Nephron (organoid): Measurements from ENCODE around the gene CHN2.

Experiments
- H3K27ac Mint-ChIP-seq, 3 experiments: 2 replicates each; pipeline ENCODE4 v1.8.0; 2020; ENCODE audit warnings: mixed read lengths in 3 of 3, mild to moderate bottlenecking in 2 of 3, moderate library complexity in 1 of 3
- H3K27me3 Mint-ChIP-seq: 2 replicates; pipeline ENCODE4 v1.8.0; 2021; ENCODE audit warnings: low read depth, mild to moderate bottlenecking, moderate library complexity, mixed read lengths
- H3K36me3 Mint-ChIP-seq: 2 replicates; pipeline ENCODE4 v1.8.0; 2020; ENCODE audit warnings: low read depth, mixed read lengths
- H3K4me1 Mint-ChIP-seq: 2 replicates; pipeline ENCODE4 v1.8.0; 2020; ENCODE audit warnings: mixed read lengths
- H3K4me3 Mint-ChIP-seq, 3 experiments: 2 replicates each; pipeline ENCODE4 v1.8.0; 2020; ENCODE audit warnings: mild to moderate bottlenecking in 3 of 3, mixed read lengths in 3 of 3, moderate library complexity in 2 of 3
- H3K9me3 Mint-ChIP-seq: 2 replicates; pipeline ENCODE4 v1.8.0; 2020; ENCODE audit warnings: mixed read lengths
- TF ChIP-seq, protein P1 (sequence below), 3 experiments: fragments of 200-600 bp; sonication (generic); IDR thresholded peaks; one replicate each; pipeline ENCODE4 v1.5.0; 2021; ENCODE audit warnings: antibody characterized with exemption in 3 of 3; ENCODE audit not compliant: unreplicated experiment in 3 of 3

Gene CHN2

DNA sequence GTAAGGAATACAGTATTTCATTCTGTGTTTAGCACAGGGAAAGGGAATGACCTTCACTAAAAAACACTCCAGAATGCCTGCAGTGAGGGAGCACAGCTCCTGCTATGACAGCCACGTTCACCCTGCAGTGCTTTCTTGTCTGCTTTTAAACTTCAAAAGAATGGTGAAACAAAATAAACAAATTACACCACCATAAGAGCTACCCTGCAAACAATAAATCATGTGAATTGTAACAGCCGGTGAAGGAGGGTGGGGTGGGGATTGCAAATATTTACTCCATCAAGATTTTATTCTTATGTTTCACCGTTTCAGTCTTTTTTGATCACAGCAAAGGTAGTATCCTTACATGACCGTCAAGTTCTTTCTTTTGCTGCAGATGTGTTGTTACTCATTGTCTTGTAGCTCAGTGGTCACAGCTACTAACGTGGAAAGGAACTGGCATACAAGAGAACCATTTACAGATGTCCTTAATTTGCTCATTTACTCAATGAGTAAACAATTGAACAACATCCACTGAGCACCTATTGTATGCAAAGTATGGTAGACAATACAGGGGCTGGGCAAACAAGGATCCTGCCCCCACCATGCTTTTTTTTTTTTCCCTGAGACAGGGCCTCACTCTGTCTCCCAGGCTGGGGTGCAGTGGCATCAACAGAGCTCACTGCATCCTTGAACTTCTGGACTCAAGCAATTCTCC is 4.1 kb upstream of the CHN2 start:
- peaks cover 4% of the 10 kb centered on the region for H3K4me1 Mint-ChIP-seq
- H3K9me3 Mint-ChIP-seq = no peaks in the 10 kb centered on the region
- H3K4me3 Mint-ChIP-seq = peak overlapping the region in 1 of 3 experiments; percentile 60
- H3K27ac Mint-ChIP-seq = no peak overlapping the region
- H3K36me3 Mint-ChIP-seq = no peaks in the 10 kb centered on the region
- TF ChIP-seq, protein P1, sequence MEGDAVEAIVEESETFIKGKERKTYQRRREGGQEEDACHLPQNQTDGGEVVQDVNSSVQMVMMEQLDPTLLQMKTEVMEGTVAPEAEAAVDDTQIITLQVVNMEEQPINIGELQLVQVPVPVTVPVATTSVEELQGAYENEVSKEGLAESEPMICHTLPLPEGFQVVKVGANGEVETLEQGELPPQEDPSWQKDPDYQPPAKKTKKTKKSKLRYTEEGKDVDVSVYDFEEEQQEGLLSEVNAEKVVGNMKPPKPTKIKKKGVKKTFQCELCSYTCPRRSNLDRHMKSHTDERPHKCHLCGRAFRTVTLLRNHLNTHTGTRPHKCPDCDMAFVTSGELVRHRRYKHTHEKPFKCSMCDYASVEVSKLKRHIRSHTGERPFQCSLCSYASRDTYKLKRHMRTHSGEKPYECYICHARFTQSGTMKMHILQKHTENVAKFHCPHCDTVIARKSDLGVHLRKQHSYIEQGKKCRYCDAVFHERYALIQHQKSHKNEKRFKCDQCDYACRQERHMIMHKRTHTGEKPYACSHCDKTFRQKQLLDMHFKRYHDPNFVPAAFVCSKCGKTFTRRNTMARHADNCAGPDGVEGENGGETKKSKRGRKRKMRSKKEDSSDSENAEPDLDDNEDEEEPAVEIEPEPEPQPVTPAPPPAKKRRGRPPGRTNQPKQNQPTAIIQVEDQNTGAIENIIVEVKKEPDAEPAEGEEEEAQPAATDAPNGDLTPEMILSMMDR (IDR thresholded peaks at IDR 0.05; ENCODE audit: unreplicated experiment in 3 of 3) = no peak
- peaks cover 61% of the 10 kb centered on the region for H3K27me3 Mint-ChIP-seq

DNA sequence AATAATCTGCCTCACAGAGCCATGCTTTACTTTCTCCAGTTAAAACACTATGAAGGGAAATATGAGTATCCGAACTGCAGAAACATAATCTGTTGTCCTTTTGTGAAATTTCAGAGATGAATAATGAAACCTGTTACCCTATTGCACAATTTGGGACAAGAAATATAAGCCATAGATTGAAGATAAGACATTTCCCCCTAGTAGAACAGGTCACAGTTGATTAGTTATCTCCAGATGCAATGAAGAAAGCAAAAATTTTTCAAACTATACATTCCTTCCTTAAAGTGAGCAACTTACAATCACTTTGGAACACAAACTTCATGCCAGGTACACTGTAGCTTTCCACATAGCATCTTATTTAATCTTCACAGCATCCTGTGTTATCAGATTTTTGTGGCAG is 2.3 kb upstream of the CHN2 start:
- Mint-ChIP-seq H3K27me3 (peaks cover 79% of the 10 kb centered on the region), H3K27ac (no peak overlapping the region), H3K4me1 (peaks cover 5% of the 10 kb centered on the region), H3K9me3 (no peaks in the 10 kb centered on the region), H3K36me3 (no peaks in the 10 kb centered on the region), H3K4me3 (peak overlapping the region; percentile 13 to 54 (median 43))
- TF ChIP-seq, protein P1 (IDR thresholded peaks at IDR 0.05; ENCODE audit: unreplicated experiment in 3 of 3) = no peak

DNA sequence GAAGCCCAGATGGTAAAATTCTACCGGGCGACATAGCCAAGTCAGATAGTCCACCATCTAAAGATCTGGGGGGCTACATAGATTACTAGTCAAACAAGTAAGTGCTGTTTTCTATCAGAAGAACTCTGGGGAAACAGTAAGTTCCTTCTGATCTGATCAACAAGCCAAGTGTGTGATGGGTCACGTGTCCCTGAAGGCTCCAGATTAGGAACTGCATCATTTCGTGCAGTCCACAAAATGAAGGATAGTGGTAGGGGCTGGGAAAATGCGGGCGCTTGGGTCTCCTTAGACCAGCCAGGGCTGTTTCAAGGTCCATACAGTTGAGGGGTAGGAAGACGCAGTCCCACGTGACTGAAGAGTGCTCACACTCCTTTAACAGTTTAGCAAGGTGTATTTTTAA is 1.8 kb upstream of the CHN2 start:
- no peak overlapping the region for H3K27ac Mint-ChIP-seq
- peak overlapping the region; percentile 71 to 88 (median 80) for H3K4me3 Mint-ChIP-seq
- H3K36me3 Mint-ChIP-seq = no peaks in the 10 kb centered on the region
- peaks cover 5% of the 10 kb centered on the region for H3K4me1 Mint-ChIP-seq
- peaks cover 84% of the 10 kb centered on the region for H3K27me3 Mint-ChIP-seq
- no peaks in the 10 kb centered on the region for H3K9me3 Mint-ChIP-seq
- TF ChIP-seq, protein P1 (IDR thresholded peaks at IDR 0.05; ENCODE audit: unreplicated experiment in 3 of 3) = no peak

DNA sequence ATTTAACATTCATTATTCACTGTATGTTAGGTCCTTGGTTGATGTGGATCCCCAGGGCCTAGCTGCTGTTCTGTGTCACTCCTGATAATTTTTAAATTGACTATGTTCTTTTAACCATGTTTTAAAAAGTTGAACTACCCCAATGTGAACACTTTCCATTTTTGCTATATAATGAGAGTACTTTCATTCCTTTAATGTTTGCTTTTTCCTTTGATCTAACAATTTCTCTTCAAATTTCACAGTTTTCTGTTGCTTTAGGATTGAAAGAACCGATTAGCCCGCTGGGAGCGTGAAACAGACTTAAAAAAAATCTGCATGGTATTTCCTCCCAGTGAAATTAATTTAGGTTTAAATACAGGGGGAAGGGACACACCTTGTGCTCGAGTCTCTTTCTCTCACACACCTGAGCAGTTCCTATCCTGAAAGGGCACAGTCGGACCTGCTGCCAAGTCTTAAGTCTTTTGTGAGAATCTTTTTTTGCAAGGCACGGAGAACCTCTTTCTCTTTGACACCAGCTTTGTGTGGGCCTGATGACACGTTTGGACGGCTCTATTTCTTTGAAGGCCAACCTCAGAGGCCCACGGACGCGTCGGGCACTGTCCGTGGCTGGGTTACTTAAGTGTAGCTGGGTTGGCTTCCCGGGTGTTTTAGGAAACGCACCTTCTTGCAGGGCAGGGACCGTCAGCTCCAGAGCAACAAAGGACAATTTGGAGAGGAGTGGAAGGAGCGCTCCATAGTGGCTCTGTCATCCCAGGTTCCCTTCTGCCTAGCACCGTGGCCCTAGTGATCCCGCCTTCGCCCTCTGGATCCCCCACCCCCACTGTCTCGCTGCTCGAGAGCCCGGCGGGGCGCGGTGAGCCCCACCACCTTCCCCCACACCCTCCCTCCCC is 1.0 kb upstream of the CHN2 start:
- H3K36me3 Mint-ChIP-seq = no peaks in the 10 kb centered on the region
- H3K4me3 Mint-ChIP-seq = peak overlapping the region; percentile 77 to 88 (median 84)
- TF ChIP-seq, protein P1 (IDR thresholded peaks at IDR 0.05; ENCODE audit: unreplicated experiment in 3 of 3) = no peak
- no peaks in the 10 kb centered on the region for H3K9me3 Mint-ChIP-seq
- peaks cover 5% of the 10 kb centered on the region for H3K4me1 Mint-ChIP-seq
- peaks cover 88% of the 10 kb centered on the region for H3K27me3 Mint-ChIP-seq
- peak overlapping the region in 1 of 3 experiments; percentile 58 for H3K27ac Mint-ChIP-seq

DNA sequence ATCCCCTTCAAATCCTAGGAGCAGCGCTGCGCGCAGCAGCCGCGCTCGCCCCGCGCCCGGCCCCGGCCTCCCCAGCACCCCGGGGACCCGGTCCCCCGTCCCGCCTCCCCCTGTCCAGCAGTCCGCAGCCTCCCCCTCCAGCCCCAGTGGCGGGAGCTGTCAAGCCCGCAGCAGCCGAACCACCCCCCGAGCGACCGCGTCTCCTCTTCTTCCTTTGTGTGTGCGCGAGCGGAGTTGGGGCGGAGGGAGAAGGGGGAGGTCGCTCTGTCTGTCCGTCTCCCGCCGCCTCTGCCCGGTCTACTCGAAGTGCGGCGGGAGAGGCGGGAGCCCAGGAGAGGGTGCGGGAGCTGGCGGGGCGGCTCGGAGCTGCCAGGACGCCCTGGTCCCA is 375 bp upstream of the CHN2 start:
- Mint-ChIP-seq H3K27me3 (peaks cover 89% of the 10 kb centered on the region), H3K4me1 (peaks cover 5% of the 10 kb centered on the region), H3K27ac (no peak overlapping the region), H3K36me3 (no peaks in the 10 kb centered on the region), H3K9me3 (no peaks in the 10 kb centered on the region), H3K4me3 (peak overlapping the region; percentile 77 to 88 (median 88))
- TF ChIP-seq, protein P1 (IDR thresholded peaks at IDR 0.05; ENCODE audit: unreplicated experiment in 3 of 3) = no peak
